SK-N-SH treated with all-trans-retinoic acid at 6 μM for 48 hours (cell line): ENCODE measurements around the gene G3BP1.

Source experiments
- ATAC-seq: fragments of 200-7000 bp; cut with Tn5 transposase; 3 replicates; pipeline ENCODE4 v1.9.1; 2020; ENCODE audit warnings: mild to moderate bottlenecking, moderate library complexity
- ARNTL ChIP-seq: fragments of 450-650 bp; formaldehyde crosslinking; IDR thresholded peaks from 2 replicates; pipeline ENCODE4 v1.5.0; 2020; ENCODE audit warnings: low read depth, mild to moderate bottlenecking, moderate library complexity, borderline replicate concordance
- BACH2 ChIP-seq: fragments of 250-450 bp; sonication (Bioruptor Pico); IDR thresholded peaks from 2 replicates; pipeline ENCODE4 v1.9.0; 2021; ENCODE audit warnings: mild to moderate bottlenecking, borderline replicate concordance
- CREB5 ChIP-seq: fragments of 250-450 bp; sonication (Bioruptor Pico); IDR thresholded peaks from 2 replicates; pipeline ENCODE4 v1.5.1; 2020; ENCODE audit warnings: low read depth, mild to moderate bottlenecking, moderate library complexity
- CSDC2 ChIP-seq: fragments of 250-450 bp; sonication (Bioruptor Pico); IDR thresholded peaks from 2 replicates; pipeline ENCODE4 v1.5.0; 2020; ENCODE audit warnings: mild to moderate bottlenecking, moderate library complexity
- CSRNP3 ChIP-seq: fragments of 250-450 bp; sonication (Bioruptor Pico); IDR thresholded peaks from 2 replicates; pipeline ENCODE4 v1.5.1; 2021; ENCODE audit warnings: mild to moderate bottlenecking, moderate library complexity
- ESRRG ChIP-seq: fragments of 250-450 bp; sonication (Bioruptor Pico); IDR thresholded peaks from 2 replicates; pipeline ENCODE4 v1.6.1; 2021; ENCODE audit warnings: mild to moderate bottlenecking
- GLIS3 ChIP-seq: fragments of 250-450 bp; sonication (Bioruptor Pico); IDR thresholded peaks from 2 replicates; pipeline ENCODE4 v1.5.0; 2020; ENCODE audit warnings: mild to moderate bottlenecking, moderate library complexity
- ISL1 ChIP-seq: fragments of 250-450 bp; sonication (Bioruptor Pico); IDR thresholded peaks from 2 replicates; pipeline ENCODE4 v2.1.2; 2022; ENCODE audit warnings: mild to moderate bottlenecking, moderate library complexity
- OSR1 ChIP-seq: fragments of 250-450 bp; sonication (Bioruptor Pico); IDR thresholded peaks from 2 replicates; pipeline ENCODE4 v1.8.0; 2022; ENCODE audit warnings: moderate library complexity, mild to moderate bottlenecking, inconsistent platforms
- PPARA ChIP-seq: fragments of 250-450 bp; sonication (Bioruptor Pico); IDR thresholded peaks from 2 replicates; pipeline ENCODE4 v1.5.0; 2020; ENCODE audit warnings: mild to moderate bottlenecking, borderline replicate concordance
- RARB ChIP-seq: fragments of 250-450 bp; sonication (Bioruptor Pico); IDR thresholded peaks from 2 replicates; pipeline ENCODE4 v1.8.0; 2021; ENCODE audit warnings: mild to moderate bottlenecking, moderate library complexity
- SNAI2 ChIP-seq: fragments of 250-450 bp; sonication (Bioruptor Pico); IDR thresholded peaks from 2 replicates; pipeline ENCODE4 v1.5.0; 2020; ENCODE audit warnings: mild to moderate bottlenecking, moderate library complexity
- TOX ChIP-seq: fragments of 250-450 bp; sonication (Bioruptor Pico); IDR thresholded peaks from 2 replicates; pipeline ENCODE4 v1.8.0; 2021; ENCODE audit warnings: mild to moderate bottlenecking, moderate library complexity, borderline replicate concordance
- ZC3H10 ChIP-seq: fragments of 250-450 bp; sonication (Bioruptor Pico); IDR thresholded peaks from 2 replicates; pipeline ENCODE4 v1.5.1; 2021; ENCODE audit warnings: mild to moderate bottlenecking, moderate library complexity
- ZFP3 ChIP-seq: fragments of 250-450 bp; sonication (Bioruptor Pico); IDR thresholded peaks from 2 replicates; pipeline ENCODE4 v1.5.0; 2020; ENCODE audit warnings: mild to moderate bottlenecking, moderate library complexity
- ZFP30 ChIP-seq: fragments of 450-650 bp; formaldehyde crosslinking; IDR thresholded peaks from 2 replicates; pipeline ENCODE4 v1.5.0; 2022; ENCODE audit warnings: mild to moderate bottlenecking, moderate library complexity
- ZNF70 ChIP-seq: fragments of 450-650 bp; formaldehyde crosslinking; IDR thresholded peaks from 2 replicates; pipeline ENCODE4 v1.5.0; 2020; ENCODE audit warnings: mild to moderate bottlenecking, moderate library complexity
- ZNF8 ChIP-seq: fragments of 450-650 bp; formaldehyde crosslinking; IDR thresholded peaks from 2 replicates; pipeline ENCODE4 v1.5.0; 2020; ENCODE audit warnings: mild to moderate bottlenecking, moderate library complexity
- TF ChIP-seq, protein P1 (sequence below): fragments of 250-450 bp; sonication (Bioruptor Pico); IDR thresholded peaks from 2 replicates; pipeline ENCODE4 v1.8.0; 2020; ENCODE audit warnings: mild to moderate bottlenecking, moderate library complexity, borderline replicate concordance
- TF ChIP-seq, protein P2 (sequence below): fragments of 250-450 bp; sonication (Bioruptor Pico); IDR thresholded peaks from 2 replicates; pipeline ENCODE4 v1.5.0; 2020; ENCODE audit warnings: mild to moderate bottlenecking, moderate library complexity
- TF ChIP-seq, protein P3 (sequence below): fragments of 250-450 bp; sonication (Bioruptor Pico); IDR thresholded peaks from 2 replicates; pipeline ENCODE4 v1.8.0; 2021; ENCODE audit warnings: low read depth, mild to moderate bottlenecking, moderate library complexity, borderline replicate concordance

The G3BP1 gene

DNA sequence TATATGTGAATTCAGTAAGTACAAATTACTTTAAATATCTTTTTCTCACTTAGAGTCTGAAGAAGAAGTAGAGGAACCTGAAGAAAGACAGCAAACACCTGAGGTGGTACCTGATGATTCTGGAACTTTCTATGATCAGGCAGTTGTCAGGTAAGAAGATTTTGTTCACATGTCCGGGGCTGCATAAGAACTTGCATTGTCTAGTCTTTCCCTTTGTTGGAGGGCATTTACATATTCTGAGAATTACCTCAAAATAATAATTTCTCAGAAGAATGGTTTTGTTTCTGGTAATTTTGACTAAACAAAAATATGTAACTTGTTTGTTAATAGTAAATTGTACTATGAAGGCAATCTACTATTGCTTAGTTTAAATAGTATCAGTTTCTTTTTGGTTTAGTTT lies 23.7 kb downstream of the G3BP1 start:
- TF ChIP-seq PPARA, result no peak
- TF ChIP-seq TOX (CRISPR knock-in tag), result no peak
- TF ChIP-seq, protein P1, sequence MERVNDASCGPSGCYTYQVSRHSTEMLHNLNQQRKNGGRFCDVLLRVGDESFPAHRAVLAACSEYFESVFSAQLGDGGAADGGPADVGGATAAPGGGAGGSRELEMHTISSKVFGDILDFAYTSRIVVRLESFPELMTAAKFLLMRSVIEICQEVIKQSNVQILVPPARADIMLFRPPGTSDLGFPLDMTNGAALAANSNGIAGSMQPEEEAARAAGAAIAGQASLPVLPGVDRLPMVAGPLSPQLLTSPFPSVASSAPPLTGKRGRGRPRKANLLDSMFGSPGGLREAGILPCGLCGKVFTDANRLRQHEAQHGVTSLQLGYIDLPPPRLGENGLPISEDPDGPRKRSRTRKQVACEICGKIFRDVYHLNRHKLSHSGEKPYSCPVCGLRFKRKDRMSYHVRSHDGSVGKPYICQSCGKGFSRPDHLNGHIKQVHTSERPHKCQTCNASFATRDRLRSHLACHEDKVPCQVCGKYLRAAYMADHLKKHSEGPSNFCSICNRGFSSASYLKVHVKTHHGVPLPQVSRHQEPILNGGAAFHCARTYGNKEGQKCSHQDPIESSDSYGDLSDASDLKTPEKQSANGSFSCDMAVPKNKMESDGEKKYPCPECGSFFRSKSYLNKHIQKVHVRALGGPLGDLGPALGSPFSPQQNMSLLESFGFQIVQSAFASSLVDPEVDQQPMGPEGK (CRISPR knock-in tag), result no peak
- TF ChIP-seq ARNTL (CRISPR knock-in tag), result no peak
- no peak for ATAC-seq

GRCh38 chr5:151798674-151799073 lies 26.9 kb downstream of the G3BP1 start:
- no peak for ATAC-seq
- no peak for TF ChIP-seq ZFP30
- no peak for TF ChIP-seq GLIS3 (CRISPR knock-in tag)
- TF ChIP-seq ZC3H10 (CRISPR knock-in tag), result no peak
- no peak for TF ChIP-seq SNAI2 (CRISPR knock-in tag)
- TF ChIP-seq OSR1 (CRISPR knock-in tag), result no peak
- TF ChIP-seq, protein P2, sequence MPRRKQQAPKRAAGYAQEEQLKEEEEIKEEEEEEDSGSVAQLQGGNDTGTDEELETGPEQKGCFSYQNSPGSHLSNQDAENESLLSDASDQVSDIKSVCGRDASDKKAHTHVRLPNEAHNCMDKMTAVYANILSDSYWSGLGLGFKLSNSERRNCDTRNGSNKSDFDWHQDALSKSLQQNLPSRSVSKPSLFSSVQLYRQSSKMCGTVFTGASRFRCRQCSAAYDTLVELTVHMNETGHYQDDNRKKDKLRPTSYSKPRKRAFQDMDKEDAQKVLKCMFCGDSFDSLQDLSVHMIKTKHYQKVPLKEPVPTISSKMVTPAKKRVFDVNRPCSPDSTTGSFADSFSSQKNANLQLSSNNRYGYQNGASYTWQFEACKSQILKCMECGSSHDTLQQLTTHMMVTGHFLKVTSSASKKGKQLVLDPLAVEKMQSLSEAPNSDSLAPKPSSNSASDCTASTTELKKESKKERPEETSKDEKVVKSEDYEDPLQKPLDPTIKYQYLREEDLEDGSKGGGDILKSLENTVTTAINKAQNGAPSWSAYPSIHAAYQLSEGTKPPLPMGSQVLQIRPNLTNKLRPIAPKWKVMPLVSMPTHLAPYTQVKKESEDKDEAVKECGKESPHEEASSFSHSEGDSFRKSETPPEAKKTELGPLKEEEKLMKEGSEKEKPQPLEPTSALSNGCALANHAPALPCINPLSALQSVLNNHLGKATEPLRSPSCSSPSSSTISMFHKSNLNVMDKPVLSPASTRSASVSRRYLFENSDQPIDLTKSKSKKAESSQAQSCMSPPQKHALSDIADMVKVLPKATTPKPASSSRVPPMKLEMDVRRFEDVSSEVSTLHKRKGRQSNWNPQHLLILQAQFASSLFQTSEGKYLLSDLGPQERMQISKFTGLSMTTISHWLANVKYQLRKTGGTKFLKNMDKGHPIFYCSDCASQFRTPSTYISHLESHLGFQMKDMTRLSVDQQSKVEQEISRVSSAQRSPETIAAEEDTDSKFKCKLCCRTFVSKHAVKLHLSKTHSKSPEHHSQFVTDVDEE (CRISPR knock-in tag), result no peak
- TF ChIP-seq BACH2, result no peak
- TF ChIP-seq ZFP3 (CRISPR knock-in tag), result no peak
- TF ChIP-seq, protein P3, sequence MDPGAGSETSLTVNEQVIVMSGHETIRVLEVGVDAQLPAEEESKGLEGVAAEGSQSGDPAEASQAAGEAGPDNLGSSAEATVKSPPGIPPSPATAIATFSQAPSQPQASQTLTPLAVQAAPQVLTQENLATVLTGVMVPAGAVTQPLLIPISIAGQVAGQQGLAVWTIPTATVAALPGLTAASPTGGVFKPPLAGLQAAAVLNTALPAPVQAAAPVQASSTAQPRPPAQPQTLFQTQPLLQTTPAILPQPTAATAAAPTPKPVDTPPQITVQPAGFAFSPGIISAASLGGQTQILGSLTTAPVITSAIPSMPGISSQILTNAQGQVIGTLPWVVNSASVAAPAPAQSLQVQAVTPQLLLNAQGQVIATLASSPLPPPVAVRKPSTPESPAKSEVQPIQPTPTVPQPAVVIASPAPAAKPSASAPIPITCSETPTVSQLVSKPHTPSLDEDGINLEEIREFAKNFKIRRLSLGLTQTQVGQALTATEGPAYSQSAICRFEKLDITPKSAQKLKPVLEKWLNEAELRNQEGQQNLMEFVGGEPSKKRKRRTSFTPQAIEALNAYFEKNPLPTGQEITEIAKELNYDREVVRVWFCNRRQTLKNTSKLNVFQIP, result no peak
- no peak for TF ChIP-seq ARNTL (CRISPR knock-in tag)
- no peak for TF ChIP-seq ZNF8 (CRISPR knock-in tag)
- TF ChIP-seq CSDC2 (CRISPR knock-in tag), result no peak
- no peak for TF ChIP-seq CREB5 (CRISPR knock-in tag)
- TF ChIP-seq, all 23 proteins: peak for 0

GRCh38 chr5:151799407-151799806 lies 27.7 kb downstream of the G3BP1 start:
- peak; percentile 46; the same call in 2 of the 3 replicates for ATAC-seq
- TF ChIP-seq ISL1 (CRISPR knock-in tag), result no peak
- no peak for TF ChIP-seq CSDC2 (CRISPR knock-in tag)
- TF ChIP-seq ZFP3 (CRISPR knock-in tag), result no peak
- TF ChIP-seq, protein P2 (CRISPR knock-in tag), result no peak
- no peak for TF ChIP-seq RARB (CRISPR knock-in tag)
- no peak for TF ChIP-seq ZNF70 (CRISPR knock-in tag)
- no peak for TF ChIP-seq ZNF8 (CRISPR knock-in tag)
- no peak for TF ChIP-seq ESRRG
- TF ChIP-seq CSRNP3 (CRISPR knock-in tag), result no peak
- no peak for TF ChIP-seq ZC3H10 (CRISPR knock-in tag)
- no peak for TF ChIP-seq ZFP30
- TF ChIP-seq CREB5 (CRISPR knock-in tag), result no peak
- TF ChIP-seq GLIS3 (CRISPR knock-in tag), result no peak
- TF ChIP-seq, protein P1 (CRISPR knock-in tag), result no peak
